NCI-H226 (cell line): ENCODE data around the gene CCNQ.
A peak's percentile ranks its signal among the peaks of the same experiment; 100 is the strongest.
"Not testable (repeated sequence)": the region's sequence is repeated elsewhere in the genome, so short reads cannot be mapped to it uniquely, and the experiment has no call there.

ENCODE experiments used
- DNase-seq: peaks from one replicate; pipeline ENCODE4 v3.0.0-alpha.2; 2015

The CCNQ gene

DNA sequence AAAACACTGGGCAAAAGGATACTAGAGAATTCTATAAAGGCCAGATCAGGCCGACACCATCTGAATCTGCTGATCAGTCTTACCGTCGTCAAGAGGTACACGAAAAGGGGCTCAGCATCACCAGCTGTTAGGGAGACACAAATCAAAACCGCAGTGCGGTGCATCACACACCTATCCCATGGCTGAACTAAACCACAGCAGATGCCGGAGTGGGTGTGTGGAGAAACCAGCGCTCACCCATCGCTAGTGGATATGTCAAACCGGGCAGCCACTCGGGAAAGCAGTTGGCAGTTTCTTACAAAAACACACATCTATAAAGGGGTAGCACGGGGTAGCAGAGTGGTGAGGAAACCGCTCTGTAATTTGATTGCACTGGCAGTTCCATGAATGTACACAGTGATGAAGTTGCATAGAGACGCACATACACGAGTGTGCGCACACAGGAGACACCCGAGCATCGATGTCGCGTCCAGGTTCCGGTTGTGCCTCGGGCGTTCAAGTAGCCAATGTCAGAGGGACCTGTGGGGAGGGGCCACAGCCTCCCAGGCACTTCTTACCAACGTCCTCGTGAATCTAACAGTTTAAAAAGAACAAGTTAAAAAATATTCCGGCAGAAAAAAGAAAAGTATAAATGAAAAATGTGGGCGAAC, 23.1 kb upstream of the CCNQ start:
- DNase-seq: no peak

DNA sequence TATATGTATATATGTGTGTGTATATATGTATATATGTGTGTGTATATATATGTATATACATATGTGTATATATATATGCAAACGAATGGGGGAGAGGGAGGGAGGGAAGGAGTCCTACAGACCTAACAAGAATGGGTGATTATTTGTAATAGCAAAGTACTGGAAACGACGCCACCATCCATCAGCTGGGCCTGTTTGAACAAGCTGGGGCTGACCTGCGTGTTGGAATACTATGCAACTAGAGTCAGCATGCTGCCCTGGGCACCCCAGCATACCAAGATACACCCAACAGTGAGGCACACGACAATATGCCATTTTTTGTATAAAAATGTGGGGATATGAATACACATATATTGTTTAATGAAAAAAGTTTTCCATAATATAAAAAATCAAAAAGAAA, 21.6 kb upstream of the CCNQ start:
- no peak for DNase-seq

DNA sequence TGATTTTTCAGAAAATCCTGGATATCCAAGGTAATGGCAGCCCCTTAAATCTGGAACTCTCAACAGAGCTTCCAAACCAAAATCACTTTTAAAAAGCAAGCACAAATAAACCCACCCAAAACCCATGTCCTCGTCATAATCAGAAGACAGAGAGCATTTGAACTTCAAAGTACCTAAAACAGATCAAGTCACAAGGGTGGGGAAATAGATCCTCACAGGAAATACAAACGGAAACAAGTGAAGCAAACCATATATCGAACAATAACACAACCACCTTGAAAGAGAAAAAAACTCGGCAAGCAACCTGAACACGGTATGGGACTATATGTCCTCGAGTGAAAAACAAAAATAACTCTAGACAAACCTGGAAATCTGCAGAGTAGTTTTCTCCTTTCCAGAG, 15.9 kb upstream of the CCNQ start:
- DNase-seq: no peak

DNA sequence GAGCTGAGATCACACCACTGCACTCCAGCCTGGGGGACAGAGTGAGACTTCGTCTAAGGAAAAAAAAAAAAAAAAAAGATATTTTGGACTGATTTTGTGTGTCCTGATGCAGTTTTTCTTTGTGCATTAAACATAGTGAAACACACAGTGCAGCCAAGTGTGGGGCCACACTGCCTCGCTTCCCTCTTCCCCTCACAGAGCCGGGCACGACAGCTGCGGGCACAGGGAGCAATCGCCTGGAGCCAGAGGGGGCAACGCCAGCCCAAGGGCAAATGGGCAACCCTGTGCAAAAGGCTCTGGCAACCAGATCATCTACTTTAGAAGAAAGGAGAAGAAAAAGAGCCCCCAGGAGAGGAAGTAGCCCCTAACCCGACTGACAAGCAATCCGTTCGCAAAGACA, 13.5 kb upstream of the CCNQ start:
- DNase-seq: no peak

DNA sequence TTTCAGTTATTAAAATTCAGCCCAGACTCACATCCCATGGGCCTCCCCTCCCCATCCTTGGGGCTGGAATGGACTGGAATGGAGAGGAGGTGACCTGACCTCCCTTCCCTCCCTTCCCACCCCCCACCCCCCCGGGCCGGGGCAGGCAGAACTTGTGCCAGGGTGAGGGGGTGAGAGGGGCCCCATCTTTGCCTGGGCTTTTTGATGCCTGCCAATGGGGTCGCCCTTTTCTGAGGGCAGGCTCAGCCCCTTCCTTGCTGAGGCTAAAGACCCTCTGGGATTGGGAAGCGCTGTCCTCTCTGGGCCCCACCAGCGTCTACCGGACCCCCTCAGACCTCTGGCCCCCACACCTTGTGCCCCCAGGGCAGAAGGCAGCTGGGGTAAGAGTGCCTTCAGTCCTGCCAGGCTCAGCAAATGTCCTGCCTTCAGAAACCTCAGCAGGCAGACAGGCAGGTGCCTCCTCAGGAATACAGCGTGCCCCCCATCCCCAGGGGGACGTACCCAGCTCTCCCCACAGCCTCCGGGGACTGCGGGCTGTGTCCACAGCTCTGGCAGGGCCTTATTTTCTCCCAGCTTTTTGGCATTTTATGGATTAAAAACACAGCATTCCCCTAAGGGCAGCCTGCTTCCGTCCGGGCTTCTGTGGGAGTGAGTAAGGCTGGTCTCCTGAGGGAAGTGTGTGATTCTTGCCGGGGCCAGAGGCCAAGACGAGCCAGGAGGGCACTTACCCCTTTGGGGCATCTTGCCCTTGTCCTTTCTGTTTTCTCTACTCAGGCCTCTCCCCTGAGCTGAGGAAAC, 12.6 kb upstream of the CCNQ start:
- no peak for DNase-seq

DNA sequence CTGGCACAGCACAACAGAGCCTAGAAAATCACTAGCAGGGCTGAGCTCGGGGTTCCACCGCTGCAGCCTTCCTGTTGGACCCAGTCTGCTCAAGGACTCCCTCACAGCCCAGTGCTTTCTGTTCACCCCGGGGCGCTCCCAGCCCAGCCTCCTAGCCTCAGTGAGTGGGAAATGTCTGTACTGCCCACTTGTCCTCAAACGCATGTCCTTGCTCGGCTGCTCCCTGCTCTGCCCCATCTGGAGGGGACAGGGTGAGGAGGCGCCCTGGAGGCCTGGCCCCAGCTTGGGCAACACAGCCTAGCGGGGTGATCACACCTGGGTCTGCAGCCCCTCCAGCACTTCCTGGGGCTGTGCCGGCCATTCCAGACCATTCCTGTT, 11.9 kb upstream of the CCNQ start:
- DNase-seq: no peak

DNA sequence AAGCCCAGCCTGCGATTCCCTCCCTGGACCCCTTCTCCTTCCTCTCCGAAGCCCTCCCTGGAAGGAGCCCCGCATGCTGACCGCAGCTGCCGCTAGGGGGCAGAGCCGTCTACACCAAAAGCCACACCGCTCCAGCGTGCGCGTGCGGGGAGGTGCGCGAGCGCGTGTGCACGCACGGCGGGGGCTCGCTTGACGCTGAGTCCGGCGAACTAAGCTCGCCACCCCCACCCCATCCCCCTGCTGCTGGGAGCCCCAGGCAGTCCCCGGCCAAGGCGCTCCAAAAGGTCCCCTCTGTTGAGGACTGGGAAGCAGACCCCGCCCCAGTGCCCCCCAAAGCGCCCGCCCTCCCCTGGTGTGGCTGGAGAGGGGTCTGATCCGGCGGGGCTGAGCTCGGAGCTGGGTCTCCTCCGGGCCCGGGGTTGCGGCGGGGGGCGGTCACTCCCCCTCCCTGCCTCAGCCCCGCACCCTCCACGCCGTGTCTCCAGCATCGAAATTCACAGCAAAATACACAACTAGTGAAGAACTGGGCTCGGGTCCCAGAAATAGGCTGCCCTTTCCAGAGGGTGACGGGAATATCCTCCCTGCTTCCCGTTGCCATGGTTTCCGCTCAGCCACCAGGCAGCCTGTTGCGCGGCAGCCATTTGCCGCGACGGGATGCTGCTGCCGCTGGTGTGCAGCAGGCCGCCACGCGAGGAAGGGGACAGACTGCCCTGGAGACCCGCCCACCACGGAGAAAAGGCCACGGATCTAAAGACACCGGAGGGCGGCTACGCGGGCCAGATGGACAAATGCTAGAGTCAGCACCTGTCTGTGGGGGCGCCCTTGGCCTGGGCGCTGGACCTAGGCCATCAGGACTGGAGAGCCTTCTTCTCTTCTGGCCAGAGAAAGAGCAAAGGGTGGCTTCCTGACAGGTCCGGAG, 11.2 kb upstream of the CCNQ start:
- peak; percentile 53 for DNase-seq

DNA sequence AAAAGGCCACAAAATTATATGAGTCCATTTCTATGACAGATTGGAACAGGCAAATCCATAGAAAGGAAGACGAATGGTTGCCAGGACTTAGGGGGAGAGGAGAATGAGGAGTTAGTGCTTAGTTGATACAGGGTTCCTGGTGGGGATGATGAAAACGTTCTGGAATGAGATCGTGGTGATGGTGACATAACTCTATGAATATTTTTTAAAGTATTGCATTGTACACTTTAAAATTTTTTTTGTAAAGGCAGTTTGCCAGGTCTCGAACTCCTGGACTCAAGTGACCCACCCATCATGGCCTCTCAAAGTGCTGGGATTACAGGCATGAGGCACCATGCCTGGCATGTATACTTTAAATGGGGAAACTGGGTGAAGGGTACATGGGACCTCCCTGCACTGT, 9.9 kb upstream of the CCNQ start:
- DNase-seq: no peak

DNA sequence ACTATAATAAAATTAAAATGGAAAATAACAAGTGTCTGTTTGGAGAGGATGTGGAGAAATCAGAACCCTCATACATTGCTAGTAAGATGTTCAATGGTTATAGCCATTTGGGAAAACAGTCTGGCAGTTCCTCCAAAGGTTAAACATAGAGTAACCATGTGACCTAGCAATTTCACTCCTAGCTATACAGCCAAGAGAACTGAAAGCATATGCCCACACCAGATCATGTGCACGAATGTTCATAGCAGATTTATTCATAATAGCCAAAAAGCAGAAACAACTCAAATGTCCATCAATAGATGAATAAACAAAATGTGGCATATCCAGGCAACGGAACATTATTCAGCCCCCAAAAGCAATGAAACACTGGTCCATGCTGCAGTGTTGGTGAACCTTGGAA, 9.4 kb upstream of the CCNQ start:
- DNase-seq: no peak

DNA sequence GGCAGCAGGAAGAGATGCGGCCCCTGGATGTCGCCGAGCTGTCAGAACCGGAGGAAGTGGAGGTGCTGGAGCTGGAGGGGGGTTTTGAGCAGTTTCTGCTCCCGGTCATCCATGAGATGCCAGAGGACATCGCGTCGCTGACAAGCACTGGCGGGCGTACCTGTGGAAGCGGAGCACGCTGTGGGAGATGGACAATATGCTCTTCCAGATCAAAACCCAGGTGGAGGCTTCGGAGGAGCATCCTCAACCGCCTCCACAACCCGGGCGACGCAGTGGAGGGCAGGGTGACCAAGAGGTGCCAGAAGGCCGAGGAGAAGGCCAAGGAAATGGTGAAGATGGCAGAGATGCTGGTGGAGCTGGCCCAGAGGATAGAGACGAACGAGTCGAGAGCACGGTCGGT, 7.6 kb upstream of the CCNQ start:
- no peak for DNase-seq

DNA sequence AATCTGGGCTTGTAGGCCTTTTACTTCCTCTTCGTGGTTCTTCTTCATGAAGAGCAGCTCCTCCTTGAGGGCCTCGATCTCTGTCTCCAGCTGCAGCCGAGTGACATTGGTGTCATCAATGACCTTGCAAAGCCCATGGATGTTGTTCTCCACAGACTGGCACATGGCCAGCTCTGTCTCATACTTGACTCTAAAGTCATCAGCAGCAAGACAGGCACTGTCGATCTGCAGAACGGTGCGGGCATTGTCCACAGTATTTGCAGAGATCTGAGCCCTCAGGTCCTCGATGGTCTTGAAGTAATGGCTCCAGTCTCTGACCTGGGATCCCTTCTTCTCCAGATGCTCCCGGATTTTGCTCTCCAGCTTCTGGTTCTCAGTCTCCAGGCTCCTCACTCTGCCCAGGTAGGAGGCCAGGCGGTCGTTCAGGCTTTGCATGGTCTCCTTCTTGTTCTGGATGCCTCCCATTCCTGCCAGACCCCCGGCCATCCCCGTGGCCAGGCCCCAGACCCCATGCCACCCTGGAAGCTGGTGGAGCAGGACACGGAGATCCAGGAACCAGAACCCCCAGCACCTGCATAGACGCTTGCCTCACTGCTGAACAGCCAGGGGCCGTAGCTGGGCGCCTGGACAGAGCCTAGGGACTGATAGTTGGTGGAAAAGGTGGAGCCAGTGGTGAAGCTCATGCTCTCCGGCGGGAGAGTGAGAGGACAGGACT, 5.9 kb upstream of the CCNQ start:
- DNase-seq: not testable (repeated sequence)

DNA sequence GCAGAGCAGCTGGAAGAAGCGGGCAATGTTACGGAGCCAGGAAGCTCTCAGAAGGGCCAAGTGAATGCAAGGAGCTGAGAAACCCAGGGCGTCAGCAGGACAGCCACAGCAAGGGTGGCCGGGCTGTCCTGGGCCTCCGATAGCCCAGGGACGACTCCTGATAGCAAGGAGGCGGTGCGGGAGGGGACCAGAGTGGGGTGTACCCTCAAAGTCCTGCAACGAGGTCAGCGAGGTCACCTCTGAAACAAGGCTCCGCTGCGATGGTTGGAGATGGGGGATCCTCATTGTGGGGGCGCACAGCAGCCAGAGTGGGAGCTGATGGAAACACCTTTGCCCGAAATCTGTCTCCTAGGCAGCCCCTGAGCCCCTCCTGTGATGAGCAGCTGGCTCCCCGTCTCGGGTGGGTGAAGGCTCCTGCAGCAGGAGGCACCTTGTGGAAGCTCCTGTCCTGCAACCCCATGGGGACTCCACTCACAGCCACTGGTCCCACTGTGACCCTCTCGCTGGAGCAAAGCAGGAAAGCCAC, 4.3 kb upstream of the CCNQ start:
- DNase-seq: no peak

DNA sequence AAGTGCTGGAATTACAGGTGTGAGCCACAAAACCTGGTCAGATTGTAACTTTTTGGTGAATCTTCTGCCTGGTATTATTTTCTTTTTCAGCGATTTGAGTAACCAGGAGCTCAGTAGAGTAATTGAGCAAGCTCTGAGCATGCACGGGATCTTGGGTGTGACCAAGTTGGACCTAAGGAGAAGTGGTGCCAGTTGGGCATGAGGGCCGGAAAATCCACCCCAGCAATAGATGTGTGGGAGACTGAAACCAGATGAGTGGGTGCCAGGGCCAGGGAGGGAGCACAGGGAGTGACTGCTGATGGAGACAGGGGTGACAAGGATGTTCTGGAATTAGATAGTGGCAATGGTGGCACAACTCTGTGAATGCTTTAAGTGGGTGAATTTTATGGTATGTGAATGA, 3.7 kb upstream of the CCNQ start:
- DNase-seq: no peak

DNA sequence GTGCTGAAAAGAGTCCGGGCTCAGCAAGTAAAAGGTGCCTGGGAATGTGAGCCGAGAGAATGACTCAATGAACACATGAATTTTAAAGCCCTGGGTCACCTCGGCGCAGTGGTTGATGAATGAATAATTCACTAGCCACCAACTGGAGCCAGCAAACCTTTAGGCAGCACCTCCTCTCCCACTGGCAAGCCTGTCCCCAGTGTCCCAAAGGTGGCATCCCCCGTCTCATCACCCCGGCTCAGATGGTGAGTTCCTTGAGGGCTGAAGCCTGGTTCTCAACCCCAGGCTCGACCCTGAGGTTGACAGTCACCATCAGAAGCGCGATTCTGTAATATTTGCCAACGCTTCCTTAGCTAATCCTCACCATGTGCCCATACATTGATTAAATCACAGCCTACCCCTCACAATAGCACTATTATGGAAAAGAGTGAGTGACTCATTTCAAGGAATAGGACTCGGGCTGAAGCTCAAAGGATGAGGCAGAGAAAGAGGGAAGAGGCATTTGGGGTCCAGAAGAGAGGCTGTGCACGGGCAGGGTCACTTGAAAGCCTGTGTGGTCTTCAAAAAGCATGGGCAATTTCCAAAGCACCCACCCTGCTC, 2.7 kb upstream of the CCNQ start:
- no peak for DNase-seq

DNA sequence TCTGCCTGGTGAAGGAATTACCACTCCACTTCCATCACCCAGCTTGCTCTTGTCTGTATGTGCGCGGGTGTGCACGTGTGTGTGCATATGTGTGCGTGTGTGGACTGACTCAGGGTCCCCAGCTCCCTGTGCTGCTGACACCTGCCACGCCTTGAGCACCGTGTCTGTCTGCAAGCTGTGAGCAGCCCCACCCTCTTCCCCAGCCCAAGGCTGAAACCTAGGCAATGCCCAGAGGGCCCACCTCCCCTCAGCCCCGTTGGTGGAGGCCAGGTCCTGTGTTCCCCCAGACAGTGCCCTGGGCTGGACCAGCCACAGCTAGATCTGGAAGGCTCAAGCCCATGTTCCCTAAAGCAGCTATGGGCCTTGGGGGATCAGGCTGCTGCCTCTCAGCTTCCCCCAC, 2.0 kb upstream of the CCNQ start:
- no peak for DNase-seq

DNA sequence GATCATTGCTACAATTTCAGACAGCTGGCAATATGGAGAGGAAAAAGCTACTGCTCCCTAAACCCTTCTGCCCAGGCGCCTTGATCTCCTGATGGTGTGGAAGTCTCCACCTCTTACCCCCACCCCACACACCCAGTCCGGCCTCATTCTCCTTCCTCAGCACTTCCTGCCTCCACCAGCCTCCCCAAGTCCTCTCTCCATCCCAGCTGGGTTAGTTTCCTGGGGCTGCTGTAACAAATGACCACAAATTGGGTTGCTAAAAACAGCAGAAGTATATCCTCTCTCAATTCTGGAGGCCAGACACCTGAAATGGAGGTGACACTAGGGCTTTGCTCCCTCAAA, 1.1 kb upstream of the CCNQ start:
- DNase-seq: no peak

DNA sequence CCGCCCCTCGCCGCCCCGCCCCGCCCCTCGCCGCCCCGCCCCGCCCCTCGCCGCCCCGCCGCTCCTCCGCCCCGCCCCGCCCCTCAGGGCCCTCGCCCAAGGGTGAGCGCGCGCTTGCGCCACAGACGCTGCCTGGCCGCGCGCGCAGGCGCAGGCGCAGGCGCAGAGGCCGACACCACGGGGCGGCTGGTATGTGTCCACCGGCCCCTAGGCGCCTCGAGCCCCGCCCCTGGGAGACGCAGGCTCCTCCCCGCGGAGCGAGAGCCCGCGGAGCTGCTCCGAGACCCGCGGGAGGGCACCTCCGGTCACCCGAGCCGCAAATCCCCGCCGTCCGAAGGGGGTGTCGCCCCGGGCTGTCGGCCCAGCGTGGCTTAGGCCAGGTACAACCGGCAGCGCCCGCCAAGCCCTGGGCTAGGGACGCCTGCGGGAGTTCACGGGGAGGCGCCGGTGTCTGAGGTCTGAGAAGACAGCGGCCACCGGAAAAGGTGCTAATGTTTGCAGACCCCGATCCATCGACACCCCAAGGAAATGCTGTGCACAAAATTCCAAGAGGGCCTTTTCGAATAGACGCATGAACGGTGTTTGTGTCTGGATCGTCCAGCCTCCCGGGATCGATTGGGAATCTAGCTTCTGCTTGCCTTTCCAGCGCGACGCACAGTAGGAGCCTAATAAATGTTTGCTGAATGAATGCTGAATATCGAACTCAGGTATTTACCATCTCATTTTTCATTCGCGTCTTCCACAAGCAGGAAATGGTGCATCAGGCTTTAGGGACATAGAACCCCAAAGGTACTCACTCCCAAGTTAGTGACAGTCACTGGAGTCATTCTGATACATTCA, 473 bp upstream of the CCNQ start:
- peak; percentile 70 for DNase-seq

DNA sequence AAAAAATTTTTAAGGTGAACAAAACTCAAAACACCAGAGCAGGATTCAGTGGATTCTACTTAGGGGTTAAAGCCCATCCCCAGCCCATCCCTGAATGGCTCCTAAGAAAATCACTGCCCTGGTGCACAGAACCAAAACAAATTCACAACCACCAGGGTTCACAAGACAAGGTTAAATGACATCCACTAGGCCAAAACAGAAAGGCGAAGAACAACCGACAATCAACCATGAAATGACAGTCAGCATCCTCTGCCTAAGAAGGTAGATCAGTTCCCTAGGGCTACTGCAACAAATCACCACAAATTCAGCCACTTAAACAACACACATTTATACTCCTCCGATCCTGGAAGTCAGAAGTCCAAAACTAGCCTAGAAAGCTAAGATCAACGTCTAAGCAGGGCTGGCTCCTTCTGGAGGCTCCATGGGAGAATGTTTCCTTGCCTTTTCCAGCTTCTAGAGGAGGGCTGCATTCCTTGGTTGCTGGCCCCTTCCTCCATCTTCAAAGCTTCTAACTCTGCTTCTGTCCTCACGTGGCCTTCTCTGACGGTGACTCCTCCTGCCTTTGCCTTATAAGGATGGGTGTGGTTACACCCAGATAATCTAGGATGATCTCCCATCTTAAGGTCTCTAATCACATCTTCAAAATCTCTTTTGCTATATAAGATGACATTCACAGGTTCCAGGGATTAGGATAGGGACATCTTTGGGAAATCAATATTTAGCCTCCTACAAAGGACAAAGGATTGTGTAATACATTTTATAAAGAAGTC, 1.8 kb downstream of the CCNQ start:
- DNase-seq: no peak

DNA sequence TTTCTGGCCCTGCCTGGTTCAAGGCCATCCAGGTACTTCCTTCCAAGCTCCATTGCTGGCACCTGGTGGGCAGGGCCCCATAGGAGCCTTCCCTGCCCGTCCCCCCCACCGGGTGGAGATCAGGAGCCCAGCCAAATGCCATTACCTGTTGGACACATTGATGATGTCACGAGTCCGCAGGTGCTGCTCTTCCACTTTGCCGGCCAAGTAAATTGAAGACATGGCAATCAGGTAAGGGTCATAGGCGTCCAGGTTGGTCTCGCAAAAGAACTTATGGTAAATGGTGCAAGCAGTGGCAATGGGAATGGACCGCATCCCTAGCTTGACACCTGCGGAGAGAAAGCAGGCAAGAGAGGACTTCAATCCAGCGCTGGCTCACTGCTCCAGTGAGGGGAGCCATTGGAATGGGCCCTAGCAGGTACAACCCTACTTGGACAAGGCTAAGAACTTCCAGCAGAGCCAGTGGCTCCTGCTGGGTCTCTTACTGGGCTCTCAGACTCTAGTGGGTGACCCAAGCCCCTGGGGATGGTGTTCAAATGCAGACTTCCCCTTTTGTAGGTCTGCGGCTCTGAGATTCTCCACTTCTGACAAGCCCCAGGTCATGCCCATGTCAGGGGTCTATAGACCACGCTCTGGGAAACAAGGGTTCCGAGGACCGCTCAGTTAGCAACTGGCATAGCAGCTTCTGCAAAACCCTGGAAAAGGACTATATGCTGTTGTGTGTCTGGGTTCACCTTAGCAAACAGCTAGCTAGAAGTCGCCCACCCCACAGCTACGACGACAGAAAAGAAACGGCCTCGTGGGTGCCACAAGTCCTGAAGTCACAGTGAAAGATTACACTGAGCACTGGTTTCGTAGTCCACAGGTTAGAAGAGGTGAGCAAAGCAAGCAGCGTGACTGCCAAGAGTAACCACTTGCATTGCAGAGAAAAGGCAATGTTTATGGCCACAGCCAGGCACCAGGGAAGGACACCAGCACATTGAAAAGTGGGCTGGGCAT, 2.8 kb downstream of the CCNQ start:
- no peak for DNase-seq

DNA sequence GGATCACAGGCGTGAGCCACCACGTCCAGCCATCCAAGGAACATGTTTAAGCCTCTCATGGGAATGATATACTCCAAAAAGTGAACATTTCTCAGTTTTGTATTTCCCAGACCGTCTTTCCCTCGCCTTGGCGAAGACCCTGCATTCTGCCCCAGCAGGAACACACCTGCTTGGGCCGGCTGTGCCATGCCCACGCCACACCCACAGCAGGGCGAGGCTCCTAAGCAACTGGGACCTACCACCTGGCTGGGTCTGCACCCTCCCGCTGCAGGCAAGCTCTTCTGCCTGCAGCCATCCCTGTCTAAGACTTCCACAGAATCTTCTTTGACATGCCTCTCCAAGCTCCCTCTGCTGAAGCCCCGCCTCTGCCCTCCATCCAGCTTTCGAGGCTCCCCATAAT, 3.6 kb downstream of the CCNQ start:
- DNase-seq: no peak
